ENCODE measurements around the gene STARD7.
"Not testable (repeated sequence)": the region's sequence is repeated elsewhere in the genome, so short reads cannot be mapped to it uniquely, and the experiment has no call there.

STARD7 gene

GRCh38 chr2:96233436-96233835 lies 24.8 kb upstream of the STARD7 start:
- DNase-seq: no peak

- DNase-seq: no peak
Measured at GRCh38 chr2:96231316-96231715, 22.7 kb upstream of the STARD7 start.

DNA sequence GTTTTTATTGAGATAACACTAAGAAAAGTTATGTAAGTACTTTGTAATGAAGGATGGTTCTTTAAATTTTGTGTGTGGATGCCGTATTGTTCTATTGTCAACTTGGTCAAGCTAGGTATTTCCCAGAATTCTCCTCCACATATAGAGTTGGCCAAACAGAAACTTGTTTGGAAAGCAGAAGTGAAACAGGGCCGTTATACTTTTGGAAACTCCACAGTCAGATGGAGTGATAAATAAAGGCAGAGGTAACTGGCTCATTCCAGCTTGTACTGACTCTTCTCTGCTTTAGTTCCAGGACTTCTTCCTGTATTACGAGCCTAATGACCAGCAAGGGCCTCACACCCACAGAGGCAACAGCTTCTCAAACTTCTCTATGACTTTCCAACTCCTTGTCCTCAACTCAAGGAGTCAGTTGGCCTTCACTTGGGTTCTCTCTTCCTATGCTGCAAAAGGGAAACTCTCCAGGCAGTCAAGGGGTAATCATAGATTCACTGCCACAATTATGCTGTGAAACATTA lies 16.4 kb upstream of the STARD7 start:
- no peak for DNase-seq

- DNase-seq: not testable (repeated sequence)
Measured at GRCh38 chr2:96221106-96221505, 12.5 kb upstream of the STARD7 start.

DNA sequence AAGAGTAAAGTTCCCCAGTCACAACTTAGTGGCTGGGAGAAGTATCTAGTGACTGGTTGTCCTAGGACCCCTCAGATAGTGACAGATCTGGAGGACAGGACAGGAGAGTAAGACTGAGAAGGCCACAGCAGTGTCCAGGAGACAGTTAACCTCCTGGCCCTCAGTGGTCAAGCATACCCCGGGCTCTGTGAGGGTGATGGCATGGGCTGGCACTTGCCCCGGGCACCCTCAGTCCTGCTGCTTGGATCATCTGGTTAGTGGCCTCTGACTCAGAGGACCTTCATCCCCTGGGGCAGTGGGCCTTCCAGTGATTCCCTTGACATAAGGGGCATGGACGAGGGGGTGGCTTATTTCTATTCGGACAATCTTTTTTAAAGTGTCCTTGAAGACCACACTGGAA lies 11.3 kb upstream of the STARD7 start:
- DNase-seq: not testable (repeated sequence)

GRCh38 chr2:96218508-96219131 lies 10.0 kb upstream of the STARD7 start:
- no peak for DNase-seq

DNA sequence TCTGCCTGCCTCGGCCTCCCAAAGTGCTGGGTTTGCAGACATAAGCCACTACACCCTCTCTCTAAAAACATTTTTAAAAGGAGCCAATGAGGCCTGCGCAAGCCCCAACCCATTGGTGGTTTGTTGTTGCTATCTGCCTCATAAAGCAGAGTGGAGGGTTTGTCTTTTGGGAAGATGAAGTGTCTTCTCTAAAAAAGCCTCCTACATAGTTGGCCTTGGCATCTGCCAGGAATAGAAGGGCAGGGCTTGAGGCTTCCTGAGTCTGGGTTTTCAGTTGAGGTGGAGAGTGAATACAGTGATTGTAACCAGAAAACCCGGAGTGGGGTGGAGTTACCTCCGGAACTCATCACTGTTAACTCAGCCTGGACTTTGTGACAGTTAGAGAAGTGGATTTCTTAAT lies 5.9 kb upstream of the STARD7 start:
- no peak for DNase-seq

- DNase-seq: no peak
Measured at GRCh38 chr2:96213379-96213778, 4.8 kb upstream of the STARD7 start.

DNA sequence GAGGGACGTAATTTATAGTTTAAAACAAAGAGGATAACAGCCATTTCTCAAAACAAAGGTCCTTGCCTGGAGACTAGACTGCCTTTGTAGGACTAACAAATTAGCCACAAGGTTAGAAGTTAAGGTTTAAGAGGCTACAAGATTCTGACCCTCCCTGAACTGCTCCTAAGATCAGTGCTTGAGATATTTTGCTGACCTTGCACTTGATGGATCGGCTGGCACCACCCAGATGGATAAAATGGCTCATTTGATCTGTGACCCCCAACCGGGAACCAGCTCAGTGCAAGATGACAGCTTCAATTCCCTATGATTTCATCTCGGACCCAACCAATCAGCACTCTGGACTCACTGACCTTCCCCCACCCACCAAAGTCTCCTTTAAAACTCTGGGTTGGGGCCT lies 3.7 kb upstream of the STARD7 start:
- no peak for DNase-seq

DNA sequence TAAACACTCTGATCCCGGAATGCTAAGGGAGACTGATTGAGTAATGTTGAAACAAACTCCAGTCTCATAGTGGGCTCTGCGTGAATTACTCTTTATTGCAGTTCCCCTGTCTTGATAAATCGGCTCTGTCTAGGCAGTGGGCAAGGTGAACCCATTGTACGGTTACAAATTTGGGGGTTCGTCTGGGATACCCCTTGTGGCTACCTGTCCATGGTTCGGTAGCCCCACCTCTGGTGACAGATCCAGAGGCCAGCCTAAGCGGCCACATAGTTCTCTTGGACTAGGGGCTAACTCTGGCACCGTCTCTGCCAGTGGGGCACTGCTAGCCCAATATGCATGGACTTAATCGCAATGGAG lies 1.1 kb upstream of the STARD7 start:
- DNase-seq: no peak

DNA sequence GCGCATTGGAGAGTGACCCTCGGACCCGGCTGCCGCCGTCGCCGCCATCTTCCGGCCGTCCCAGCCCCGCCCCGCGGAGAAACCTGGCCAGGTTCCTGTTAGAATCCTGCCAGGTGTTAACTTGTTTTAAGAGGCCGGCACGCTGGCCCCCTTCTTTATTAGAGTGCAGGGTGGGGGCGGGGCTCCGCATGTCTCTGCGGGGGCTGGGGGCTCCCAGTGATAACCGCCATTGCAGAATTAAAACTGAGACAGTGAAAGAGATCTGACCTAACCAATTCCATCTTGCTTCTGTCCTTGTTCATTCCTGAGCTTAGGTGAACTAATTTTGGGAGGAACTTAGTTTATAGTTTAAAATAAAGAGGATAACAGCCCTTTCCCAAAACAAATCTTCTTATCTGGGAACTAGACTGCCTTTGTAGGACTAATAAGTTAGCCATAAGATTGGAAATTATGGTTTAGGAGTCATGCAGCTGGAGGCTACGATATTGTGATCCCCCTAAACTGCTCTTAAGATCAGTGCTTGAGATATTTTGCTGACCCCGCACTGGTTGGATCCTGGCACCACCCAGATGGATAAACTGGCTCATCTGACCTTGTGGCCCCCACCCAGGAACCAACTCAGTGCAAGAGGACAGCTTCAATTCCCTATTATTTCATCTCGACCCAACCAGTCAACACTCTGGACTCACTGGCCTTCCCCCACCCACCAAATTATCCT lies 543 bp upstream of the STARD7 start:
- no peak for DNase-seq

GRCh38 chr2:96207774-96208142 lies 869 bp downstream of the STARD7 start:
- DNase-seq: no peak

DNA sequence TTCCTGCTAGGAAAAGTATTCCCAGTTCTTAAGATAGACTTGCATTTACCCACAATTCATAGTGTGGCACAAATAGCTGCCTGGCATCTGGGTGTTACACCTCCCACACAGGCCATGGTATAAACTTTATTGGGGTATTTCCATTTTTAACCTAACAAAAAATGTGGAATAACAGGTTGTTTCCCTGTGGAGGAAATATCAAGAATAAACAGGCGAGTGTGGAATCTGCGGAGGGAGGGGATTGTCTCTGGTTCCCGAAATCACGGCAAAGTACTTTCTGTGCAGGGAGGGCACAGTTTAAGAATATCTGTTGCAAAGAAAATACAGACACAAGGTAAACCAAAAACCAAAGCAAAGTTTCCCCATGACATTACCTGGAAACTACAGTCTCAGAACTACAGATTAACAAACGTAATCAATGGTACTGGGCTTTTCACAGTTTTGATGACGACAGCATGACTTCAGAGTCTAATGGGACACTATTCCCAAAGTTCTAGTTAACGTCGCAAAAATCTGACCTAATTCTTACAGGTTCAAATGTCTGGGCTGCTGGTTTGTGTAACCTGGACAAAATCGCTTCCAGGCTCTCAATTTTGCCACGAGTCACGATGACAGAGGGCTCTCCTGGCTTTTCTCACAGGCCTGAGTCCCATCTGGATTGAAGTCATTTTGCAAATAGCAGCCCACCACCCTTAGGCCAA lies 1.4 kb downstream of the STARD7 start:
- DNase-seq: peak; percentile 41

GRCh38 chr2:96205888-96206287 lies 2.7 kb downstream of the STARD7 start:
- no peak for DNase-seq

GRCh38 chr2:96204836-96205624 lies 3.6 kb downstream of the STARD7 start:
- DNase-seq: no peak

DNA sequence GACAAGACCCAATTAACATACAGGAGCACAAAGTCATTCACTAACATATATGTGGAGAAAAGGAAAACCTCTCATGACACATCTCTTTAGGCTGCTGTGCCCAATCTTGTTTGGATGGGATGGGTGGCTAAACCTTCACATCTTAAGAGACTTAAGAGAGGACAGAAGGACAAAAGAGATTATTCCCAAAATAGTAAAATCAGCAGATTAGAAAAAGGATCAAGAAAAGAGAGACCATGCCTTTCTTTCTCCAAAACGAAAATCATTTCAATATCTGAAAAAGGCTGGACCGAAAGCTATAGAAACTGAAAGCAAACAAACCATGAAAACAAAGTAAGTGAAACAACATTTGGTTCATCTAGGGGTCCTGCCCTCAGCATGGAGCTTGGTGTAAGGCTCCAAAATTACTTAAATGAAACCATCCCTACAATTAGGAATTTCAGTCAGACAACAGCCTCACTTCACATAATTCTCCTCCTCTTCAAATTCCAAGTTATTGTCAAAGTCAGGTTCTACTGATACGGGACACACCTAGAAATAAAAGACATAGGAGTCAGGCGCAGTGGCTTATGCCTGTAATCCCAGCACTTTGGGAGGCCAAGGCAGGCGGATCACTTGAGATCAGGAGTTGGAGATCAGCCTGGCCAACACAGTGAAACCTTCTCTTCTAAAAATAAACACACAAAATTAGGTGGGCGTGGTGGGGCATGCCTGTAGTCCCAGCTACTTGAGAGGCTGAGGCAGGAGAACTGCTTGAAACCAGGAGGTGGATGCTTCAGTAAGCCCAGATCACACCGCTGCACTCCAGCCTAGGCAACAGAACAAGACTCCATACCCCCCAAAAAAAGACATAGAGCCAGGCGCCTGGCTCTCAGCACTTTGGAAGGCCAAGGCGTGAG lies 5.2 kb downstream of the STARD7 start:
- peak; percentile 26 for DNase-seq

- no peak for DNase-seq
Measured at GRCh38 chr2:96202152-96202854, 6.3 kb downstream of the STARD7 start.

GRCh38 chr2:96201338-96201737 lies 7.3 kb downstream of the STARD7 start:
- no peak for DNase-seq

DNA sequence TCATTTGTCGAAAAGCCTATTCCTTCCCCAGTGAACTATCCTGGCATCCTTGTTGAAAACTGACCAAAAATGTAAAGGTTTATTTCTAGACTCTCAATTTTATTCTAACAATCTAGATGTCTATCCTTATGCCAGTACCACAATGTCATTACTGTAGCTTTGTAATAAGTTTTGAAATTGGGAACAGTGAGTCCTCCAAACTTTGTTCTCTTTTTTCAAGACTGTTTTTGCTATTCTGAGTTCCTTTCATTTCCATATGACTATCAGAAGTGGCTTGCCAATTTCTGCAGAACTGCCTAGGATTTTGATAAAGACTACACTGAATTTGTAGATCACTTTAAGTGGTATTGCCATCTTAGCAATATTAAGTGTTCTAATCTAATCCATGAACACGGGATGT lies 9.7 kb downstream of the STARD7 start:
- DNase-seq: no peak

GRCh38 chr2:96197546-96198255 lies 10.9 kb downstream of the STARD7 start:
- DNase-seq: no peak

Data from CD4-positive, alpha-beta T cell treated with Interleukin-10 for 1 hour (primary cell).